OCI-LY3 (cell line): ENCODE data around the gene PIK3C2B.
"Not testable (repeated sequence)": the region's sequence is repeated elsewhere in the genome, so short reads cannot be mapped to it uniquely, and the experiment has no call there.

Experiments
- EZH2phosphoT487 ChIP-seq: fragments of 200-600 bp; shearing (Covaris generic); IDR thresholded peaks from 2 replicates; pipeline ENCODE4 v1.6.1; 2018; ENCODE audit warnings: antibody characterized with exemption, mixed run types, low read depth
- TF ChIP-seq, protein P1 (sequence below): fragments of 200-600, 300-600 bp; sonication (generic); IDR thresholded peaks from 2 replicates; pipeline ENCODE4 v1.5.1; 2014; ENCODE audit warnings: antibody characterized with exemption, low read length, low read depth

DNA sequence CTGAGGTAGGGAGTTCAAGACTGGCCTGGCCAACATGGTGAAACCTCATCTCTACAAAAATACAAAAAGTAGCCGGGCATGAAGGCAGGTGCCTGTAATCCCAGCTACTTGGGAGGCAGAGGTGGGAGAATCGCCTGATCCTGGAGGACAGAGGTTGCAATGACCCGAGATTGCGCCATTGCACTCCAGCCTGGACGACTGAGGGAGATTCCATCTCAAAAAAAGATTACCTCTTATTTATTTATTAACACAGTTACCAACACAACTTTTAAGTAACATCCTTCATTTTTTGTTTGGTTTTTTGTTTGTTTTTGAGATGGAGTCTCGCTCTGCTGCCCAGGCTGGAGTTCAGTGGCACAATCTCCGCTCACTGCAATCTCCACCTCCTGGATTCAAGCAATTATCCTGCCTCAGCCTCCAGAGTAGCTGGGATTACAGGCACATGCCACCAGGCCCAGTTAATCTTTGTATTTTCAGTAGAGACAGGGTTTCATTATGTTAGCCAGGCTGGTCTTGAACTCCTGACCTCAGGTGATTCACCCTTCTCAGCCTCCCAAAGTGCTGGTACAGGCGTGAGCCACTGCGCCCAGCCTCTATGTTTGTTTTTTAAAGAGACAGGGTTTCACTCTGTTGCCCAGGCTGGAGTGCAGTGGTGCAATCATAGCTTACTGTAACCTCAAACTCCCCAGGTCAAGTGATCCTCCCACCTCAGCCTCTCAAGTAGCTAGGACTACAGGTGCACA is 7.9 kb downstream of the PIK3C2B start:
- TF ChIP-seq, protein P1, sequence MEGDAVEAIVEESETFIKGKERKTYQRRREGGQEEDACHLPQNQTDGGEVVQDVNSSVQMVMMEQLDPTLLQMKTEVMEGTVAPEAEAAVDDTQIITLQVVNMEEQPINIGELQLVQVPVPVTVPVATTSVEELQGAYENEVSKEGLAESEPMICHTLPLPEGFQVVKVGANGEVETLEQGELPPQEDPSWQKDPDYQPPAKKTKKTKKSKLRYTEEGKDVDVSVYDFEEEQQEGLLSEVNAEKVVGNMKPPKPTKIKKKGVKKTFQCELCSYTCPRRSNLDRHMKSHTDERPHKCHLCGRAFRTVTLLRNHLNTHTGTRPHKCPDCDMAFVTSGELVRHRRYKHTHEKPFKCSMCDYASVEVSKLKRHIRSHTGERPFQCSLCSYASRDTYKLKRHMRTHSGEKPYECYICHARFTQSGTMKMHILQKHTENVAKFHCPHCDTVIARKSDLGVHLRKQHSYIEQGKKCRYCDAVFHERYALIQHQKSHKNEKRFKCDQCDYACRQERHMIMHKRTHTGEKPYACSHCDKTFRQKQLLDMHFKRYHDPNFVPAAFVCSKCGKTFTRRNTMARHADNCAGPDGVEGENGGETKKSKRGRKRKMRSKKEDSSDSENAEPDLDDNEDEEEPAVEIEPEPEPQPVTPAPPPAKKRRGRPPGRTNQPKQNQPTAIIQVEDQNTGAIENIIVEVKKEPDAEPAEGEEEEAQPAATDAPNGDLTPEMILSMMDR = not testable (repeated sequence)
- TF ChIP-seq EZH2phosphoT487 = not testable (repeated sequence)
